Kidney capillary endothelial cell (primary cell): Measurements from ENCODE around the gene CTCFL.
"Not testable (repeated sequence)": the region's sequence is repeated elsewhere in the genome, so short reads cannot be mapped to it uniquely, and the experiment has no call there.

ENCODE experiments used
- DNase-seq: peaks from one replicate; pipeline ENCODE4 v3.0.0-alpha.2; 2018; ENCODE audit warnings: low spot score

CTCFL gene

GRCh38 chr20:57536771-57537724 lies 12.1 kb upstream of the CTCFL start:
- DNase-seq, result no peak

GRCh38 chr20:57536120-57536708 lies 11.3 kb upstream of the CTCFL start:
- DNase-seq, result no peak

- no peak for DNase-seq
Measured at GRCh38 chr20:57535297-57535696, 10.4 kb upstream of the CTCFL start.

GRCh38 chr20:57532104-57532503 lies 7.2 kb upstream of the CTCFL start:
- DNase-seq, result no peak

- no peak for DNase-seq
Measured at GRCh38 chr20:57530327-57530981, 5.5 kb upstream of the CTCFL start.

GRCh38 chr20:57529810-57530209 lies 4.9 kb upstream of the CTCFL start:
- DNase-seq, result no peak

GRCh38 chr20:57529160-57529585 lies 4.2 kb upstream of the CTCFL start:
- no peak for DNase-seq

- no peak for DNase-seq
Measured at GRCh38 chr20:57528148-57528547, 3.2 kb upstream of the CTCFL start.

- no peak for DNase-seq
Measured at GRCh38 chr20:57527728-57528127, 2.8 kb upstream of the CTCFL start.

- no peak for DNase-seq
Measured at GRCh38 chr20:57526885-57527460, 2.0 kb upstream of the CTCFL start.

- no peak for DNase-seq
Measured at GRCh38 chr20:57526087-57526884, 1.3 kb upstream of the CTCFL start.

- no peak for DNase-seq
Measured at GRCh38 chr20:57525328-57526086, 567 bp upstream of the CTCFL start.

- no peak for DNase-seq
Measured at GRCh38 chr20:57523782-57524181, 1.2 kb downstream of the CTCFL start.

GRCh38 chr20:57522380-57523140 lies 2.4 kb downstream of the CTCFL start:
- no peak for DNase-seq

- no peak for DNase-seq
Measured at GRCh38 chr20:57517904-57518303, 7.0 kb downstream of the CTCFL start.

- DNase-seq, result peak; percentile 45
Measured at GRCh38 chr20:57514273-57514751, 10.6 kb downstream of the CTCFL start.

GRCh38 chr20:57513199-57513598 lies 11.7 kb downstream of the CTCFL start:
- no peak for DNase-seq

GRCh38 chr20:57512432-57512831 lies 12.5 kb downstream of the CTCFL start:
- DNase-seq, result no peak

GRCh38 chr20:57511709-57512108 lies 13.2 kb downstream of the CTCFL start:
- DNase-seq, result not testable (repeated sequence)

GRCh38 chr20:57509665-57510237 lies 15.2 kb downstream of the CTCFL start:
- no peak for DNase-seq
